ENCODE measurements around the gene RIPK4.
"Not testable (repeated sequence)": the region's sequence is repeated elsewhere in the genome, so short reads cannot be mapped to it uniquely, and the experiment has no call there.

The RIPK4 gene

DNA sequence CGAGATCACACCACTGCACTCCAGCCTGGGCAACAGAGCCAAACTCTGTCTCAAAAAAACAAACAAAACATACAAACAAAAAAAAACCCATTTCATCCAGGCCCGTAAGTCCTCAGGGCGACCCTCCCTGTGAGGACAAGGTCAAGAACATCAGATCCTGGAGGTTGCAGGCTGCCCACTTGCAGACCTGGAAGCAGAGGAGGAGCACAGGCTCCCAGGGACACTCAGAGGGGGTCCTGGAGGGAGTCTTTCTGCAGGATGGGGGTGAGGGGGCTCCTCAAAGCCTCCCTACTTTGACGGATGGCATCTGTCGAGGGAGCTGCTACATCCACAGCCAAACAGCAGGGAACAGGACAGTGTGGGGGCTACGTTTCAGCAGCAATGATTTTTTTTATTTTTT, 47.2 kb downstream of the RIPK4 start:
- Histone ChIP-seq H3K4me1 (ENCODE audit: control insufficient read depth, insufficient read depth, low read length) (no peaks in the 10 kb centered on the region), H3K9ac (ENCODE audit: low read length) (no peak overlapping the region), H3K4me3 (ENCODE audit: low read length) (no peak overlapping the region), H3K36me3 (ENCODE audit: control insufficient read depth, insufficient read depth, low read length) (no peaks in the 10 kb centered on the region), H3K27me3 (ENCODE audit: control insufficient read depth, insufficient read depth, low read length) (no peaks in the 10 kb centered on the region), H3K27ac (ENCODE audit: low read depth, low read length) (no peak overlapping the region)

DNA sequence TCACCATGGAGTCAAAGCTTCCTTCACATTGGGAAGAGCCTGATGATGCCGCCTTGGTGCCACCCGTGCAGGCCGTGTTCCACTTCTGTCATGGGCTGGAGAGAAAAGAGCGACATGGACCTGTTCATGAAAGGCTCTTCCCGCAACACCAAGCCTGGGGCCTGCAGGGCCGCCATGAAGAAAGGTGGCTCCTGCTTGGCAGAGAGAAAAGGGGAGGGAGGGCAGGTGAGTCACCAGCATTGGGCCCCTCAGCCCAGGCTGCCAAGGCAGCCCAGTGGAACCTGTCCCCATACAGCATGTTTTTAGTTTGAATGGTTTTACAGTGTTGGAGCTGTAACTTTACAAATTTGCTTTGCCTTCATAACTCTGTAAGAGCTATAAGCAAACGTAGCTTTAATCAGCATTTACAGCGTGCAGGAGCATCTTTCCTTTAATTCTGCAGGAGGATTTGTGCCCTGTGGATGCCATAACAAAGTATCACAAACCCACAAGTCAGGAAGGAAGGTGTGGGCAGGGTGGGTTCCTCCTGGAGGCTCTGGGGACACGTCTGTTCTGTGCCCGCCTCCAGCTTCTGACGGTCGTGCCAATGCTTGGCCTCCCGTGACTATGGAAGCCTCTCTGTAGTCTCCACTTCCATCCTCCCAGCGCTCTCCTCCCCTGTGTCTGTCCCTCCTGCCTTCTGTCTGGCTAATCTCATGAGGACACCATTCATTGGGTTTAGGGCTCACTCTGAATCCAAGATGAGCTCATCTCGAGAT, 49.1 kb downstream of the RIPK4 start:
- no peak overlapping the region for H3K9ac ChIP-seq (ENCODE audit: low read length)
- H3K4me3 ChIP-seq (ENCODE audit: low read length): no peak overlapping the region
- H3K27ac ChIP-seq (ENCODE audit: low read depth, low read length): no peak overlapping the region
- no peaks in the 10 kb centered on the region for H3K27me3 ChIP-seq (ENCODE audit: control insufficient read depth, insufficient read depth, low read length)
- no peaks in the 10 kb centered on the region for H3K4me1 ChIP-seq (ENCODE audit: control insufficient read depth, insufficient read depth, low read length)
- no peaks in the 10 kb centered on the region for H3K36me3 ChIP-seq (ENCODE audit: control insufficient read depth, insufficient read depth, low read length)

DNA sequence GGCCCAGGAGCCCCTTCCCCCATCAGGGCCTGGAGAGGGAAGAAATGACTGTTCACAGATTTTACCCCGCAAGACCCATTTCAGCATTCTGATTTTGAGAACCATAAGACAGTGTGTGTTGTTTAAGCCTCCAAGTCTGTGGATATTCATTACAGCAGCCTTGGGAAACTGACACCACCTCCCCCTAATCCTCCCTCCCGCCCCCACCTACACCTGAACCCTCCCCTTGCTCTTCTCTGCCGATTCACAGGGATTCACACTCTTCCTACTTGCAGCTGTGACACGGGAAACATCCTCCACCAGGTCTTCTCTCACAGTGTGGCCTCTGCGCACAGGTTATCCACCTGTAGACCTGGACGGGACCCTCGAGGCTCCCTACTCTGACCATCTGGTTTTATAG, 50.1 kb downstream of the RIPK4 start:
- Histone ChIP-seq H3K4me3 (ENCODE audit: low read length) (no peak overlapping the region), H3K36me3 (ENCODE audit: control insufficient read depth, insufficient read depth, low read length) (no peaks in the 10 kb centered on the region), H3K4me1 (ENCODE audit: control insufficient read depth, insufficient read depth, low read length) (no peaks in the 10 kb centered on the region), H3K27ac (ENCODE audit: low read depth, low read length) (no peak overlapping the region), H3K27me3 (ENCODE audit: control insufficient read depth, insufficient read depth, low read length) (no peaks in the 10 kb centered on the region), H3K9ac (ENCODE audit: low read length) (no peak overlapping the region)

DNA sequence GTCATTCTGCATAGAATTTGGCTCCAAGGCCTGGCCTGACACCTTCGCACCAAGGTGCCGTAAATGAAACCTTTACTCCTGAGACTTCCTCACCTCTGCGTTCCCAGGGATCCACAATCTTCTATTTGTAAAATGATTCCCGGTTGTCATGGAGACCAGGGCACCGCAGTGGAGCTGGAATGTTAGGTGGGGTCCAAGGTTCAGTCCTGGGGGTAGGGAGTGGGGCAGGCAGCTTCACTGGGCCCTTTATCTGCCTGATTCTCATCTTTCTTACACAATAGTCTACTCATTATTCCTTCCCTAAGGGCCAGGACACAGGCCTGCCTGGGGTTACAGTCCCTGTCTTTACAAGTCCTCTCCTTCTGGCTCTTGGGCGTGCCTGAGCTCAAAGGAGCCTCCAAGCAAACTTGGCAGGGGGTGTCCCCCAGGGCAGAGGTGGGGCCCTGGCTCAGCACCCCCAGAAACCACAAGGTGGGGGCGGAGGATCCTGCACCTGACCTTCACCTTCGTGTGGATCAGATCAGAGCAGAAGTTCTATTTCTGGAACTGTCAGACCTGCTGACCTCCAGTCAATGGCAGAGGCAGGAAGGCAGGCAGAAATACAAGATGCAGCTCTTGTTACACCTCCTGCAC, 51.1 kb downstream of the RIPK4 start:
- H3K4me3 ChIP-seq (ENCODE audit: low read length): no peak overlapping the region
- H3K9ac ChIP-seq (ENCODE audit: low read length): no peak overlapping the region
- no peaks in the 10 kb centered on the region for H3K36me3 ChIP-seq (ENCODE audit: control insufficient read depth, insufficient read depth, low read length)
- H3K27me3 ChIP-seq (ENCODE audit: control insufficient read depth, insufficient read depth, low read length): no peaks in the 10 kb centered on the region
- no peaks in the 10 kb centered on the region for H3K4me1 ChIP-seq (ENCODE audit: control insufficient read depth, insufficient read depth, low read length)
- no peak overlapping the region for H3K27ac ChIP-seq (ENCODE audit: low read depth, low read length)

DNA sequence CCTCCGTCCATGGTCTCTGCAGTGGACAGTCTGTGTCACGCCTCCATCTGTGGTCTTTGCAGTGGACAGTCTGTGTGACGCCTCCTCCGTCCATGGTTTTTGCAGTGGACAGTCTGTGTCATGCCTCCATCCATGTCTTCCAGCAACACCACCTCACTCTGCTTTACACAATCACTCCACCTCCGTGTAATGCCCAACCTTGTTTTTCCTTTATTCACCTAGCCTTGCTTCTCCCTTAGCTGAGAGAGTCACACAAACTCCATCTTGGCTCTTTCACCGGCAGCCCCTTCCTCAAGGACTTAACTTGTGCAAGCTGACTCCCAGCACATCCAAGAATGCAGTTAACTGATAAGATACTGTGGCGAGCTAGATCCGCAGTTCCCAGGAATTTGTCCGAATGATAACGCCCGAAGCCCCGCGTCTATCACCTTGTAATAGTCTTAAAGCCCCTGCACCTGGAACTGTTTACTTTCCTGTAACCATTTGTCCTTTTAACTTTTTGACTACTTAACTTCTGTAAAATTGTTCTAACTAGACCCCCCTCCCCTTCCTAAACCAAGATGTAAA, 52.5 kb downstream of the RIPK4 start:
- not testable (repeated sequence) for H3K4me1 ChIP-seq (ENCODE audit: control insufficient read depth, insufficient read depth, low read length); H3K27ac ChIP-seq (ENCODE audit: low read depth, low read length); H3K4me3 ChIP-seq (ENCODE audit: low read length); H3K36me3 ChIP-seq (ENCODE audit: control insufficient read depth, insufficient read depth, low read length); H3K9ac ChIP-seq (ENCODE audit: low read length); H3K27me3 ChIP-seq (ENCODE audit: control insufficient read depth, insufficient read depth, low read length)

DNA sequence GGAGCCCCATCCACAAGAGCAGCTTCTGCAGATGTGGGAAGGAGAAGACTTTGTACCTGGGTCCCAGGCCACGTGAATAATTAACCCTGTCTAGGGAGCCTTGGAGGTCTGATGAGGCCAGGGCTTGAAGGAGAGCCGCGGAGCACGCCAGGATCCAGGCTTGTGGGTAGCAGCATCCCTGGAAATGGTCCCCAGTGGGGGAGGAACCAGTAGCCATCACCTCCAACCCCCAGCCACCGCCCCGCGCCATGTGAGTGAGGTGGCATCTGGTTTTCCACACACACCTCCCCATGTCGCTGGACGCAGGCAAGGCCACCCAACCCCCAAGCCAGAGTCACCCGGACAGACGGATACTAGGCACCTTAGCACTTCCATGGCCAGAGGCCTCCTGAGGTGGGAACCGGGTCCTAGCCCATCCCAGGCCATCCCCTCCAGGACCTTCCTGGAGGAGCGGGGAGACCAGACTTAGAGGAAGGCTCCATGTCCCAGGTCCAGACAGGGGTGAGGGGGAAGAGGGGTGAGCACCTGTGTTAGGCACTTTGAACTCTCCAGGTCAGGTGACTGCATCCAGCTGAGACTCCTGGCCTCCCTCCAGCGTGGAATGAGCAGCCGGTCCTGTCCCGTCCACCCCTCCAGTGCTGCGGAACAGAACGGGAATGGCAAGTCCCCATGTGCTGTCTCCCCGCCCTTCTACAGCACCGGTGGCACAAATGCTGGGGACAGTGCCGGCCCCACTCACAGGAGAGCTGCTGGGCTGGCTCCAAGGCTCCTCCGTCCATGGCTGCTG, 53.2 kb downstream of the RIPK4 start:
- Histone ChIP-seq H3K9ac (ENCODE audit: low read length) (no peak overlapping the region), H3K27me3 (ENCODE audit: control insufficient read depth, insufficient read depth, low read length) (no peaks in the 10 kb centered on the region), H3K4me1 (ENCODE audit: control insufficient read depth, insufficient read depth, low read length) (no peaks in the 10 kb centered on the region), H3K27ac (ENCODE audit: low read depth, low read length) (no peak overlapping the region), H3K4me3 (ENCODE audit: low read length) (no peak overlapping the region), H3K36me3 (ENCODE audit: control insufficient read depth, insufficient read depth, low read length) (no peaks in the 10 kb centered on the region)

DNA sequence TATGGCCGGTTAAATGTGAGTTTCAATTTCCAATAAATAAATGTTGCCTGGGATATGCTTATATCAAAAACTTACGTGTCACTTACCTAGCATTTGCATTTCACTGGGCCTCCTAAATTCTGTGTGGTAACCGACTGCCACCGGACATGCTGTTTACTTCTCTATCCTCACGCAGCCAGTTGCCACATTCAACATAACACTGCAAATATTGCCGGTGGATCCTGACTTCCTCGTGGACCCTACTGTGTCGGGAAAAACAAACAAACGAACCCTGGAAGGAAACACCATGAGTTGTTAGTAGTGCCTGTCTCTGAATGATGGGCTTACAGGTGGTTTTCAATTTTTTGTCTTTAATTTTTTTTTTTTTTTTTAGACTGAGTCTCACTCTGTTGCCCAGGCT, 54.1 kb downstream of the RIPK4 start:
- H3K4me1 ChIP-seq (ENCODE audit: control insufficient read depth, insufficient read depth, low read length): no peaks in the 10 kb centered on the region
- no peak overlapping the region for H3K4me3 ChIP-seq (ENCODE audit: low read length)
- no peaks in the 10 kb centered on the region for H3K36me3 ChIP-seq (ENCODE audit: control insufficient read depth, insufficient read depth, low read length)
- H3K9ac ChIP-seq (ENCODE audit: low read length): no peak overlapping the region
- no peak overlapping the region for H3K27ac ChIP-seq (ENCODE audit: low read depth, low read length)
- no peaks in the 10 kb centered on the region for H3K27me3 ChIP-seq (ENCODE audit: control insufficient read depth, insufficient read depth, low read length)

DNA sequence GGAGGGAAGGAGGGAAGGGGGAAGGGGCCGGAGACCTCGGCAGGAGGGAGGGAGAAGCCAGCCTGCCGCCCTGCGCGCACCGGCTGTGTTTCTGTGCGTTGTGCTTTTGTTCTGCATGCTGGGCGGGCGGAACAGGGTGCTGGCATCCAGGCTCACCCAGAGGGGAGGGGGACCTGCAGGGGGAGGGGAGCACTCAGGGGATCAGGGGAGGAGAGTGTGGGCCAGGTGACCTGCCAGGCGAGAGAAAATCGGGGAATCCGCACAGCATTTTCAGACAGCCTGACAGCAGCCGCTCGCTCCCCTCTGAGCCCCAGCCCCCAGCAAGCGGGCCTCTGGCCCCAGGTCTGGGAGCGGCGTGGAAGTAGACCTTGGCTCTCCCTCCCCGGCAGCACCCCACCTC, 54.7 kb downstream of the RIPK4 start:
- H3K27me3 ChIP-seq (ENCODE audit: control insufficient read depth, insufficient read depth, low read length): no peaks in the 10 kb centered on the region
- H3K27ac ChIP-seq (ENCODE audit: low read depth, low read length): no peak overlapping the region
- H3K9ac ChIP-seq (ENCODE audit: low read length): no peak overlapping the region
- no peaks in the 10 kb centered on the region for H3K4me1 ChIP-seq (ENCODE audit: control insufficient read depth, insufficient read depth, low read length)
- H3K4me3 ChIP-seq (ENCODE audit: low read length): no peak overlapping the region
- no peaks in the 10 kb centered on the region for H3K36me3 ChIP-seq (ENCODE audit: control insufficient read depth, insufficient read depth, low read length)

DNA sequence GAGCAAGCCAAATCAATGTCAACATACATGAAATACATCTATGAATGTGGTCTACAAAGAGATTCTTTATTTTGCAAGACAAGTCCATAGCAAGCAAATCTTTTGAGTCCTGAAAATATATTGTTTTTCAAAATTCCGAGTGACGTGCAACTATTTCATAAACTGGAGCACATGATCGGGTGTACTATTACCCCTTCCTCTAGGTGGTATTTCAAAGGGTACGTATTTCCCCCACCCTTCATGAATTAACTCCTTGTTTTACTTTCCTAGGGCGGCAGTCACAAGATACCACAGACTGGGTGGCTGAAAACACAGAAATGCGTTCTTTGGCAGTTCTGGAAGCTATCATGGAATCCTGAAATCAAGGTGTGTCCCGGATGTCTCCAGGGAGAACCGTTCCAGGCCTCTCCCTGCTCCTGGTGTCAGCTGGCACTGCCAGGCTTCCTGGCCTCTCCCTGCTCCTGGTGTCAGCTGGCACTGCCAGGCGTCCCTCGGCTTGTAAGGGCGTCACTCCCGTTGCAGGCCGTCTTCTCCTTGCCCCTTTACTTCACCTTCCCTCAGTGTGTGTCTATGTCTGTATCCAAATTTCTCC, 55.3 kb downstream of the RIPK4 start:
- no peaks in the 10 kb centered on the region for H3K4me1 ChIP-seq (ENCODE audit: control insufficient read depth, insufficient read depth, low read length)
- no peaks in the 10 kb centered on the region for H3K27me3 ChIP-seq (ENCODE audit: control insufficient read depth, insufficient read depth, low read length)
- no peak overlapping the region for H3K4me3 ChIP-seq (ENCODE audit: low read length)
- no peak overlapping the region for H3K27ac ChIP-seq (ENCODE audit: low read depth, low read length)
- H3K36me3 ChIP-seq (ENCODE audit: control insufficient read depth, insufficient read depth, low read length): no peaks in the 10 kb centered on the region
- H3K9ac ChIP-seq (ENCODE audit: low read length): no peak overlapping the region

DNA sequence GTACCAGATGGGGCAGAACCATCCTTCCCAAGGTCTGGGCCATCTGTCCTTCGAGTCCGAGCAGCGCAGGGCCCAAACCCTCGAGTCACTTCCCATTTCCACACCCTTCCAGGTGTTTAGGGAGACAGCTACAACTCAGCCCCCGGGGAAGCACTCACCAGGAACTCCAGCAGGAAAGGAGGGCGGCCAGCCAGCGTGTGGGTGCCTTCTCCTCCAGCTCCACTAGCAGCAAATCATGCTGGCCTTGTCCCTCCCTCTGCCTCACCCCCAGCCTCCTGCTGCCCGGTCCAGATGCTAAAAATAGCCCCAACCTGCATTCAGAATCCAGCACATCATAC, 56.1 kb downstream of the RIPK4 start:
- H3K9ac ChIP-seq (ENCODE audit: low read length): no peak overlapping the region
- H3K4me1 ChIP-seq (ENCODE audit: control insufficient read depth, insufficient read depth, low read length): no peaks in the 10 kb centered on the region
- H3K4me3 ChIP-seq (ENCODE audit: low read length): no peak overlapping the region
- no peak overlapping the region for H3K27ac ChIP-seq (ENCODE audit: low read depth, low read length)
- no peaks in the 10 kb centered on the region for H3K27me3 ChIP-seq (ENCODE audit: control insufficient read depth, insufficient read depth, low read length)
- H3K36me3 ChIP-seq (ENCODE audit: control insufficient read depth, insufficient read depth, low read length): no peaks in the 10 kb centered on the region

DNA sequence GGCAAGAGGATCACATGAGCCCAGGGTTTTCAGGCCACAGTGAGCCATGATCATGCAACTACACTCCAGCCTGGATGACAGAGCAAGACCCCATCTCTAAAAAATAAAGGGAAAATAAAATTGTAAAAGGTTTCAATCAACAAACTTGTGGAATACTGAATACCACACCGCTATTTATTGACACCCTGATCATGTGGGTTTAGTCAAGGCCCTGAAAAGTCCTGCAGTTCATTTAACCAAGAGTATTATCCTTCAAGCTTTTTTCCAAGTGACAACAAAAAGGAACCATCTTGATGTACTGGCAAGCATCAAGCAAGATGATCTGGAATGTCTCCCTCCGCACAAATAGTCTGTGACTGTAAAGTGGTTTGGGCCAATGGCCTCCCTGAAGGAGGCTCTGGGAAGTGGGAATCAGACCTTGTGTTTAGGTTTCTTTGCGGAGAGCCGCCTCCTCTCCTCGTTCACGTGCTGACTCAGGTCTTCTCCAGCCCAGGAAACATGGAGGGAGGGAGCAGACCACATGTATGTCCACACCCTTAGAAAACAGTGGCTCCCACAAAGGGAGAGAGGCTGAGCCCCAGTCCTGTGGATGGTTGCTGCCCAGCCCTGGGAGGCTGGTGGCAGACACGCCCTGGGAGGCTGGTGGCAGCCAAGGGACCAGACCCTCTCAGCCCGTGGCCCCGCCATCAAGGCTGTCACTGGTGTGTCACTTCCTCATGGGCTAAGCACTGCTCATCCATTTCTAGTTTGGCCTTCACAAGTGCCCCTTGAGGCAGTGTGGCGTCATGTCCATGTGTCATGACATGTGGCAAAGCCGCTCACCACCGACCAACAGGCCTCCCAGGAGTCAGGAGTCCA, 56.7 kb downstream of the RIPK4 start:
- no peak overlapping the region for H3K27ac ChIP-seq (ENCODE audit: low read depth, low read length)
- no peaks in the 10 kb centered on the region for H3K36me3 ChIP-seq (ENCODE audit: control insufficient read depth, insufficient read depth, low read length)
- no peaks in the 10 kb centered on the region for H3K27me3 ChIP-seq (ENCODE audit: control insufficient read depth, insufficient read depth, low read length)
- no peak overlapping the region for H3K4me3 ChIP-seq (ENCODE audit: low read length)
- H3K9ac ChIP-seq (ENCODE audit: low read length): no peak overlapping the region
- H3K4me1 ChIP-seq (ENCODE audit: control insufficient read depth, insufficient read depth, low read length): no peaks in the 10 kb centered on the region

DNA sequence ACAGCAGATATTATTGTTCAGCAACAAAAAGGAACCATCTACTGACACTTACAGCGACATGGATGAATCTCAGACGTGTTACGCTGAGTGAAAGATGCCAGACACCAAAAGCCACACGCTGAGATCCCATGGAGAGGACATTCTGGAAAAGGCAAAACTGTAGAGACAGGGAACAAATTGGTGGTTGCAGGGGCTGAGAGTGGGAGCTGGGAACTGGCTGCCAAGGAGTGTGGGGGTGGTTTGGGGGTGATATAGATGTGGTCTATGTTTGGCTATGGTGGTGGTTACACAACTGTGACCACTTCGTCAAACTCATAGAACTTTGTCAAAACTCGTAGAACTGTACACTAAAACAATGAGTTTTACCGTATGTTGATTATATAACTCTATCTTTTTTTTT, 57.7 kb downstream of the RIPK4 start:
- H3K36me3 ChIP-seq (ENCODE audit: control insufficient read depth, insufficient read depth, low read length): no peaks in the 10 kb centered on the region
- H3K4me1 ChIP-seq (ENCODE audit: control insufficient read depth, insufficient read depth, low read length): no peaks in the 10 kb centered on the region
- H3K4me3 ChIP-seq (ENCODE audit: low read length): no peak overlapping the region
- no peak overlapping the region for H3K27ac ChIP-seq (ENCODE audit: low read depth, low read length)
- H3K27me3 ChIP-seq (ENCODE audit: control insufficient read depth, insufficient read depth, low read length): no peaks in the 10 kb centered on the region
- H3K9ac ChIP-seq (ENCODE audit: low read length): no peak overlapping the region
